Measurements from ENCODE around the gene RHBG.

RHBG gene

DNA sequence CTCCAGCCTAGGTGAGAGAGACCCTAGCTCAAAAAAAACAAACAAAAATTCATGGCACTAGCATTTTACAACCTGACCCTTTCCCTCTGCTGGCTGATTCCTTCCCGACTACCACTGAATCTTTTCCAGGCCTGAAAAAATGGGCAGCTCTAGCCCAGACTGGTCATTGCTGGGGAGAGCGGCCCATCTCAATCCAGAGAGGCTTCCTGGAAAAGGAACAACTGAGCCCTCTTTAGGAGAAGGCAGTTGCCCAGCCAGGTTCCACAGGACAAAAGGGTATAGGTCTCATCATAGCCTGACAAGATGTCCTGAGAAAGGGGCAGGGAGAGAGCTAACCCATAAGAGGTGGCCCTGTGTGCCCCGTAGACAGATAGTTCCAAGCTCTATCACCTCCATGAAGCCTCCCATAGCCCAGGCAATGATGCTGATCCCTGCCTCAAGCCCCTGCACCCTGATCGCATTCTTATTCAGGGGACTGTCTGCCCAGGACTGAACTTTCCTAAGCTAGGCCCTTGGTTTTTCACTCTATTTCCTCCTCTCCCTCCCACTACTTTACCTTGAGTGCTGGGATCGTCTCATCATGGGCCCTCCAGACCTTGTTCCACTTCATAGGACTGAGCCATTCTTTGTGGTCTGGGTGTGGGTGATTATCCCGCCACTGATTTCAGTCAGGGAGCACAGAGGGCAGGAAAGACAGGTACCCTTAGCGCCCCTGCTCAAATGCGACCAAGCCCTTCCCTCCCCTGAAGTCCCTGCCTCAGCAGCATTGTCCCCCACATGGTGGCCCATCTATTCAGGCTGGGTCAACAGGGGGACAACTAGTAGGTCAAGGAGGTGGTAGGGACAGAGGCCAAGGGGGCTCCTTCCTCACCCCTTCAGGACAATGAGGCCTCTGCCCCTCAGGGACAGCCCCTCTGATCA, 18.2 kb downstream of the RHBG start:
- DNase-seq: no peak

DNA sequence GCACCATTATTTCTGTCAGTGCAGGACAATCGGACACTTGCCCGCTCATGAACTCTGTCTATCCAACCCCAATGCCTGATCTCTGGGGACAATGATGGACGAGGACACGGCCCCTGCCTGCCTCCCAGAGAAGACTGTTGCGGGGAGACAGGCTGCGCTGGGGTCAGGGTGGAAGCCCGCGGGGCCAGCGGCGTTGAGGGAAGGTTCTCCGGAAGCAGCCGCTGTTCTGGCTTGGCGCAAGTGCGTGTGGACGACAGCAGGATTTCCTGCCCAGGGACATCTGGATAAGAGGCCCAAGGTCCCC, 18.8 kb downstream of the RHBG start:
- DNase-seq: no peak

DNA sequence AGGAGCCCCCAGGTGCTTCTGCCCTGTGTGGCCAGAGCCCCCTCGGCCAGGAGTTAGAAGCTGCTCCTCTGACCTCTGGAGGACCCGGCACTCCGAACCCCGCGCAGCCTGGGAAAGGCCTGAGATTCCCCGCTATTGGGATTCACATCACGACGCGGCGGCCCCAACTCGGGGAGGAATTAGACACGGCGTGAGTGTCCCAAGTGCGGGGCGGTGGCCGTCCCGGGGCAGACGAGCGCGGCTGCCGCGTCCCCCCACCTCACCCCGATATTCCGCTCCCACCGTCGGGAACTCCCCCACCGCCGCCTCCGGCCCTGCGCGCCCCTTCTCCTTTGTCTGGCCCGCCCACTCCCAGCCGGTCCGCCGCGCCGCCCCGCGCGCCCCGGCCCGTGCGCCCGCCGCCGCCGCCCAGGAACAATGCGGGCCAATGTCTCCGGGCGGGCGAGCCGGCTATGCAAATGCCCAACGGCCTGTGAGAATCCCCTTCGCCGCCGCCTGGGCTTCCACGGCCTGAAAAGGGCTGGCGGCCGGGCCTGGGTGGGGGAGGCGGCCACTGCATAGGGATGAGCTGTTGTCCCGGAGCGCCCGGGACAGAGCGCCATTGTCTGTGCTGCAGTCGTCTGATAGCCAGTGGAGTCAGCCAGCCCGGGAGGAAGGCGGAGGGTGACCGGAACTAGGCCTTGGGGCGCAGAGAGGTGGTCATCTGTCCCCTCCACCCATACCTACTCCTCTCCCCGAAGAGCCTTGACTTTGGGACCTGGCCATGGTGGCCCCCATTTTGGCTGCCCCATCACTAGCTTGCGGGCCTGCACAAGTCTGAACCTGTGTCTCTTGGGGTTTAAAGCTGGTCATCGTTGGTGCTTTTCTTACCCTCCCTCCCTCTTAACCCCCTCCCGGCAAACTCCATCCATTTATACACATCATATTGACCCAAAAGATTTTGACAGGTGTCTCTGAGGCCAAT, 19.4 kb downstream of the RHBG start:
- no peak for DNase-seq

- DNase-seq: no peak
Observed at GRCh38 chr1:156389311-156389710, 20.3 kb downstream of the RHBG start.

DNA sequence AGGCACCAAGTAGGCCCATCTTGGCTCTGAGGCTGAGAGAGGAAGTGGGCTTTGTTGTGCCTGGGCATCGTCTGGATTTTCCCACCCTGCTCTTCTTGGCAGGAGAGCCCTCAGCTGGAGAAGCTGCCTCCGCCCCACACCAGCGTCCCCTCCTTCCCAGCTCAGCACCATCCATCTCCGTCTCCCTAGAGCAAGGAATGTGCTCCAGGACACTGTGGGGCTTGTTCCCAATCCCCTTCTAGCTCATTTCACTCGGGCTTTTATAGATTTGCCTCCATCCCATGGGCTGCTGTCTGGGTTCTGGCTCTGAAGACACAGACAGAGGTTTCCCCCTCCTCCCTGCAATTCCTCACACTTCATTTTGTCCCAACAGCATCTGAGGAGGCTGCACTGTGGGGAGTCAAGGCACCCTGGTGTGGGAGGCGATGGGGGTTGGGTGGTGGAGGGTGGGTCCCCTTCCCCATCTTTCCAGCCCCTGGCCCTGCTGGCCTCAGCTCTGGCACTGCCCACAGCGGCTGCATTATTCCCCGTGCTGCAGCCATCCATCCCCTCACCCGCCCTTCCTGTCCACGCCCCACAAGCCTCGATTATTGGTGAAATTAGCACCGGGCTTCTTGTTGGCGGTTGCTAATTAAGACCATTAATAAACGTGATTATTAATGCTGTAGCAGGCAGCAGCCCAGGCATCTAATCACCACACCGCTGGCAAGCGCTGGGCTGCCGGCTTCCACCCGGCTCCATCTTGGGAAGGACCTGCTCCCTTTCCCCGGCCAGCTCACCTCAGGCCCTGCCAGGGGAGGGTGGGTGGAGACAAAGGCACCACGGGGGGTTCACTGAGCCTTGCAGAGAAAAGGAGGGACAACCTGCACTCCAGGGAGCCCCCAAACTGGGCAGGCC, 21.7 kb downstream of the RHBG start:
- DNase-seq: no peak

DNA sequence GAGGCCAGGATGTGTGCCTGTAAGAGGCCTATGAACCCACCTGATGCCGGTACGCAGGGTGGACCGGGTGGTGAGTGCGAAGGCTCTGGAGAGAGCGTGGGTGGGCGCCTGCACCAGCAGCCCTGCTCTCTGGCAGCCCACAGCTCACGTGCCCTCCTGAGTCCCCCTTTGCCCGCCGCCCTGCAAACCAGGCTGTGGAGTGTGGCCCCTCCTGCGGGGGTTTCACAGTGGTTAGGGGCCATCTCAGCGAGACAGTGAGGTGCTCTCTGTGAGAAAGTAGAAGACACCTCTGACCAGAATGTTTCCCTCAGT, 22.3 kb downstream of the RHBG start:
- no peak for DNase-seq

- DNase-seq: no peak
Observed at GRCh38 chr1:156391701-156392100, 22.7 kb downstream of the RHBG start.

DNA sequence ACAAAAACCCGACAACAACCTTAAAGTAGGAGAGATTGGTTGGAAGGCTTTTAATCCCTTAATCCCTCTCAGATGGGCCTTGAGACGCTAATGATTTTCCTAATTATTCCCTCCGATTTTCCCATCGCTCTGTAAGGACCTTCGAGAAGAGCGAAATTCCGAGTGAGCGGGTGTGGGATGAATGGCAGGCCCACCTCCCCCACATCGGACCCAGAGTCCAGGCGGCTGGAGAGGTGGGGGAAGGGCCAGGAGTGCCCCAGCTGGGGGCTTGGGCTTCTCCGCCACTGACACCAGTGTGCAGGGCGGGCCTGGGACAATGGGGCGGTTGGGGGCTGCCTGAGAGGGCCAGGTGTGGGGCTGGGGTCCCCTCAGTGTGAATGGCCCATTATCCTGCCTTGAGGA, 23.4 kb downstream of the RHBG start:
- no peak for DNase-seq

DNA sequence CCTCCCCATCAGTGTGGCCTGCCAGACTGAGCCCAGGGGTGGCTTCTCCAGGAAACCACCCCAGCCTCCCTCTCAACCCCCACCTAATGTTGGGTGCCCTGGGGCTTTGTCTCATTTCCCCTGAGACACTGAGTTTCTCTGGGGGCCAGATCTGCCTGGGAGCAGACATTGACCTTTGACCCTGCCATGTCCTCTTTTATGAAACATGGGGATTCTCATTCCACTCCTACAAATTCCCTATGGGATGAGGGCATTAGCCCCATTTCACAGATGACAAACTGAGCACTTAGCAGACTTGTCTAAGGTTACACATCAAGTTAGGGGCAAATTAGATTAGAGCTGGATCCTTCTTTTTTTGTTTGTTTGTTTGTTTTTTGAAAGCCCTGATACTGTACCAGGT, 24.1 kb downstream of the RHBG start:
- no peak for DNase-seq

DNA sequence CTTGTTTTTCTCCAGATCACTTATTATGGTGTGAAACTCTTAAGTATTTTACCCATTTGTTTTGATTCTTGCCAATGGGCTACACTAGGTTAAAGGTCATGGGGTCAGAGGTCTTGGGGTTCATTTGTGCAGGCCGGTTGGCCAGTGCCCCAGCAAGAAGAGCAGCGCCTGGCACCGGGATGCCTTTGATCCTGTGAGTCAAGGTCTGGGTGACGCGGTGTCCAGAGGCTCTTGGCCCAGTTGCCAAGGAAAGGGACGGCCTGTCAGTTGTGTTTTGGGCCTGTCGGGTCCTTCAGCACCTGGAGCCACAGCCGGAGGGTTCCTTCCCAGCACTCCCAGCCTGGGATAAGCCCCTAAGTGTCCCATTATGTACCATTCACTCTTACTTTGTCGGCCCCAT, 25.1 kb downstream of the RHBG start:
- no peak for DNase-seq

DNA sequence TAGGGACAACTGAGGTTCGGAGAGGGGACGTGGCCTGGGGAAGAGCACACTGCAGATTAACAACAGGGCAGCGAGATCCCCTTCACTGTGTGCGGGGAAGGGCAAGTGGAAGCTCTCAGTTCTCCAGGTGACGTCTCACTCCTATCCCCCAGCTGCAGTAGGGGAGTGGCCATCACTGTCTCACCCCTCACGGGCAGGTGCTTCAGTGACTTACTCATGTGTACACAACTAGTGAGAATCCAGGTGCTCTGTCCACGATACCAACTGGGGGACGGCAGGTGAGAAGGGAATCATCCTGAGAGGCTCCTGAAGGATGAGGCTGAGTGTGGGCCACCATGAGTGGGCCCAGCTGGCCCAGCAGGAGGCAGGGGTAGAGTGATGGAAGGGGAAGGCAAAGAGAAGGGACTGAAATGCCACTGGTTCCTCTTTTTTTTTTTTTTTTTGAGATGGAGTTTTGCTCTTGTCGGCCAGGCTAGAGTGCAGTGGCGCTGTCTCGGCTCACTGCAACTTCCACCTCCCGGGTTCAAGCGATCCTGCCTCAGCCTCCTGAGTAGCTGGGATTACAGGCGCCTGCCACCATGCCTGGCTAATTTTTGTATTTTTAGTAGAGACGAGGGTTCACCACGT, 25.9 kb downstream of the RHBG start:
- DNase-seq: no peak

DNA sequence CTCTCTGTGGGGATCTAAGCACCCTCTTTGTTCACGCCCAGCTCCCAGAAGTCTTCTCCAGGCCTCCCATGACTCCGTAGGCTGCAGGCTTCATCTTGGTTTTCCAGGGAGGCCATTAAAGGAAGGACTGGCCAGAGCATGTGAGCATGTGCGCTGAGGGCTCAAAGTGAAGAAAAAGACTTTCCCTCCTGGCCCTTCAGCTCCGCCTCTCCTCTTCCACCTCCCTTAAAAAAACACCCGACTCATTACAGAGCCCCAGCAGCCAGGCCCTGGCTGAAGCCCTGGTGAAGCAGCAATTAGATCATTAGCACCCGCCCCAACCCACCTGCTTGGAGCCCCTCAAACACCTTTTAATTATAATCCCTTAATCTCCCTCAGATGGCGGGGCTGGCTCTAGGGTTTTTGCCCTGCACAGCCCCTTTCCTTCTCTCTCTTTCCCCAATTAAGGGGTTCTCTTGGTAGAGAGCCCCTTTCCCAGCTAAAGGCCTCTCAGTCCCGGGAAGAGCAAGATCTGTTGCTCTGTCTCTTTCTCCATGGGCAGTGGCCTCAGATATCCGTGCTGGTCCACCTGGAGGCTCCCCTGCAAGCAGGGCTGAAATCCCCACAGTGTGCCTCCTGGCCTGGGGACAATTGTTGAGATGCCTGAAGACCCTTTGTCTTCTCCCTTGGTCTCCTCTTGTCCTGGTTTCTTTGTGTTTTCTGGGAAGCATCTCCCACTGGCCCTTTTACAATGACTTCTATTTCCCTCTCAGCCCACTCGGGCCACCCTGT, 30.5 kb downstream of the RHBG start:
- DNase-seq: no peak

DNA sequence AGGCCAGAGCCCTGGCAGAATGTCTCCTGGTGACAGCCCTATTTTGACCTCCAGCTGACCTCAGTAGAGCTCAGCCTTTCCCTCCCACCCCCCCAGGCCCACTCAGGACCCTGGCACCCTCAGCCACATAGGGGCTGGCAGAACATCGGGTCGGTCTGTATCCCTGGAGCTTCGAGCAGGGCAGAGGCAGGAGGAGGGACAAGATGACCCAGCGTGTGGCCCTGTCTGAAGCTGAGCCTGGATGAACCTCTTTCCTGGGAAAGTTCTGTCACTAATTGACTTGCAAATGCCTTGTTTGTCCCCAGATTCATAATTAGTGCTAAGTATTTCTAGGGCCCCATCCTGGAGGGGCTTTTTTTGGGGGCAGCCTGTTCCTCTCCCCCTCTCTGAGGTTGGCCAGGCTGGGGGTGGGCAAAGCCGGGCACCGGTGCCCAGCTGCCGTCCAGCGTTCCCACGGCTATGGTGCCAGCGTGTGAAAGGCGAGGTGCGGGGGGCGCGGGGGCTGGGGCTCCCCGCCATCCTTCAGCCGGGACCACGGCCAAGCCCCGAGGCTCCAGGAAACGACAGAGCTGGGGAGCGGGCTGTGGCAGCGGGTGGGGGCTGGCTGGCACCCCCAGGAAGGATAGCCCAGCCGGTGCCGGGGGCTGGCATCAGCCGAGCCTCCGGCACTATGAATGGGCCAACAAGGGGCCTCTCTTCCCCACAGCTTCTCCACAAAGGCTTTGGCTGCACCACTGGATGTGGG, 31.4 kb downstream of the RHBG start:
- DNase-seq: no peak

DNA sequence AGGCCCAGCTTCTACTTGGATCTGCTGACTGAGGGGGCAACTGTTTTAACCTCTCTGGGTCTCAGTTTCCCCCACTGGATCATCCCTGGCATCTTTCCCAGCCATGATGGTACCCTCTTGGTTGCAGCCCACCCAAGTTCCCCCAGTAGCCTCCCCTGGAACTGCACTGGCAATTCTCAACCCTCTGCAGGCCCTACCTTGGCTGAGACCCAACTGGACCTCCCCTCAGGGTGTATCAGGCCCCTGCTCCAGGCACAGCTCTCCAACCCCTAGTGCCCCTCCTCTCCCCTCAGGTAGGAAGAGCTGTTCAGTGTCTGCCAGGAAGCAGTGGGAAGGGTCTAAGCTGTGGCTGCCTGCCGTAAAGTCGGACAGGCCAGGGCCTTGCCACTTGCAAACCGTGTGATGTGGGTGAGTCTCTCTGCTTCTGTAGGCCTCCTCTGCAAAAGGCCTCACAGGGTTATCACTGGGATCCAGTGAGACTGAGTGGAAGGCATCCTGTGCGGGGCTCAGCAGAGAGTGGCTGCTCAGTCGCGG, 32.1 kb downstream of the RHBG start:
- no peak for DNase-seq

GRCh38 chr1:156401681-156402081, 32.7 kb downstream of the RHBG start:
- no peak for DNase-seq

- DNase-seq: no peak
Observed at GRCh38 chr1:156402331-156403020, 33.5 kb downstream of the RHBG start.

DNA sequence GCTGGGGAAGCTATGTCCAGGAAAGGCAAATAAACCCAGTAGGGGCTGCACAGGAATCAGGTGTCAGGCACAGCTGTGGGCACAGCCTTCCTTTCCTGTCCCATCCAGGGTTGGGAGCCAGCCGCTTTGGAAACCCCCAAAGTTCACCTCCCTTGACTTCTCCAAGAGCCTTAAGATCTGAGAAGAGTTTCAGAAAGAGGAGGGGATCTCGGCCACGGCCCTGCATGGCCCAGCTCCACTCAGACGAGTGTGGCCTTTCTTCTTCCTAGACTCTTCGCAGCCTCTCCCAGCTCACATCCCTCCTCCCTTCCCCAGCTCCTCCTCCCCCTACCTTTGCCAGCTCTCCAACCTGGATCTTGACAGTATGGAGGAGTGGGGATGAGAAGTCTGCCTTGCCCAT, 36.7 kb downstream of the RHBG start:
- DNase-seq: no peak

- no peak for DNase-seq
Observed at GRCh38 chr1:156406251-156406650, 37.2 kb downstream of the RHBG start.

GRCh38 chr1:156407344-156407743, 38.3 kb downstream of the RHBG start:
- no peak for DNase-seq

DNA sequence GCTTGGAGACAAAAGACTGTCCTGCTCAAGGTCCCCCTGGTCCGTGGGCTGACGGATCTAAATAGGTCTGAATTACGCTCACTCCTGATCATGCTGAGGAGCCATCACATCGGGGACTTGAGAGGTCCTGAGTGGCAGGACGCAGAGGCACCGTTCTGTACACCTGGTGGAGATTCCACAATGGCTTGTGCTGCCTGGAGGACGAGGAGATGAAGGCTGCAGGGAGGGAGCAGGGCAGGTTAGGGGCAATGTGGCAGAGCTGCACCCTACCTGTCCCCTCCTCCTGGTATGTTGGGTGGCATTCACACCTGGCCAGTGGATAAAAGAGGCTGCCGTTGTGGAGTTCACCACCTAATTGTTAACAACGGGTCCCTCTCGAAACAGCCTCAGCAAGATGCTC, 38.7 kb downstream of the RHBG start:
- no peak for DNase-seq

Measured in CD4-positive, alpha-beta T cell treated with Interleukin-17A for 1 hour (primary cell).